Measurements from ENCODE around the gene NYAP2. TPM values are rescaled to one million over a fixed set of nuclear protein-coding genes. Genes with fewer than 3 reads are reported as not detected.

NYAP2 gene
- total and polyA plus RNA-seq, 10 of the 15 experiments (the other 5 are each of a cell fraction or from before 2014, with no cell fraction given) = 0.03 TPM; not detected in 9

DNA sequence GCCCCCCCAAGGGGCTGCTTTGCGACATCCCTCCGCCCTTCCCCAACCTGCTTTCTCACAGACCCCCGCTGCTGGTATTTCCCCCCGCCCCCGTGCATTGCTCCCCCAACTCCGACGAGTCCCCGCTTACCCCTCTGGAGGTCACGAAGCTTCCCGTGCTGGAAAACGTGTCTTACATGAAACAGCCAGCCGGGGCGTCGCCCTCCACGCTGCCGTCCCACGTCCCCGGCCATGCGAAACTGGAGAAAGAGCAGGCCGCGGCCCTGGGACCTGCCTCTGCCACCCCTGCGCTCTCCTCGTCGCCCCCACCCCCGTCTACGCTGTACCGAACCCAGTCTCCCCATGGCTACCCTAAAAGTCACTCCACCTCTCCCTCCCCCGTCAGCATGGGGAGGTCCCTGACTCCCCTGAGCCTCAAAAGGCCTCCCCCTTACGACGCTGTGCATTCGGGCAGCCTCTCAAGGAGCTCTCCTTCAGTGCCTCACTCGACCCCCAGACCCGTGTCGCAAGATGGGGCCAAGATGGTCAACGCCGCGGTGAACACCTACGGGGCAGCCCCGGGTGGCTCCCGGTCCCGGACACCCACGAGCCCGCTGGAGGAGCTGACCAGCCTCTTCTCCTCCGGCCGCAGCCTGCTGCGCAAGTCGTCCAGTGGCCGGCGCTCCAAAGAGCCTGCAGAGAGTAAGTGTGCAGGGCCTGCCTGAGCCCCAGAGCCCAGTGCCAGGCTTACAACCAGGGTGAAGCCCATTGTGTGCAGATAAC lies 183.0 kb downstream of the NYAP2 start:
- intact Hi-C loops (cut with micrococcal nuclease; ENCODE audit: unreplicated experiment) (no loop called here), in situ Hi-C loops (cut with MboI) (no loop called here)
- Histone ChIP-seq H3K27me3 (replicated peaks in 1 of 2; ENCODE audit: control insufficient read depth in 2 of 2, insufficient read depth in 2 of 2, low read length in 1 of 2) (no peaks in the 10 kb centered on the region), H3K79me2 (ENCODE audit: control insufficient read depth, insufficient read depth, low read length) (no peaks in the 10 kb centered on the region), H3K9ac (ENCODE audit: control insufficient read depth, insufficient read depth, low read length) (no peak overlapping the region), H3K27ac (ENCODE audit: control insufficient read depth, insufficient read depth) (no peak overlapping the region), H3K36me3 (ENCODE audit: control insufficient read depth in 2 of 2, insufficient read depth in 2 of 2, low read length in 1 of 2) (no peaks in the 10 kb centered on the region), H3K4me3 (no peak overlapping the region), H2AFZ (ENCODE audit: control insufficient read depth, low read depth, low read length) (no peak overlapping the region), H3K4me1 (ENCODE audit: control insufficient read depth, insufficient read depth, low read length) (no peaks in the 10 kb centered on the region), H4K20me1 (ENCODE audit: control insufficient read depth, insufficient read depth) (no peaks in the 10 kb centered on the region), H3K4me2 (ENCODE audit: control insufficient read depth, insufficient read depth) (no peak overlapping the region), H3K9me3 (replicated peaks; ENCODE audit: control insufficient read depth, insufficient read depth, low read length) (no peaks in the 10 kb centered on the region)
- FAIRE-seq (no peak), ATAC-seq (no peak), DNase-seq (ENCODE audit: low read depth, low spot score) (no peak)
- 57% methylated on average over 36 of the region's 49 CpGs for WGBS (ENCODE audit: insufficient coverage, insufficient replicate concordance, low lambda C conversion rate, missing lambda C conversion rate)
- CTCF ChIA-PET = interaction anchor here (1.0 kb wide), 1 partner anchor 7 kb away, joined by 3 read pairs; no protein-coding TSS in a partner anchor
- SMC1A ChIA-PET (ENCODE audit: uncharacterized antibody, unreplicated experiment) = no interaction called here
- RAD21 ChIA-PET (ENCODE audit: unreplicated experiment) = no interaction called here
- no TSS peak for BruUV-seq (replicated peaks)
- TF ChIP-seq, protein P1, sequence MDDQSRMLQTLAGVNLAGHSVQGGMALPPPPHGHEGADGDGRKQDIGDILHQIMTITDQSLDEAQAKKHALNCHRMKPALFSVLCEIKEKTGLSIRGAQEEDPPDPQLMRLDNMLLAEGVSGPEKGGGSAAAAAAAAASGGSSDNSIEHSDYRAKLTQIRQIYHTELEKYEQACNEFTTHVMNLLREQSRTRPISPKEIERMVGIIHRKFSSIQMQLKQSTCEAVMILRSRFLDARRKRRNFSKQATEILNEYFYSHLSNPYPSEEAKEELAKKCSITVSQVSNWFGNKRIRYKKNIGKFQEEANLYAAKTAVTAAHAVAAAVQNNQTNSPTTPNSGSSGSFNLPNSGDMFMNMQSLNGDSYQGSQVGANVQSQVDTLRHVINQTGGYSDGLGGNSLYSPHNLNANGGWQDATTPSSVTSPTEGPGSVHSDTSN (IDR thresholded peaks at IDR 0.05; ENCODE audit: insufficient replicate concordance, low read depth, low read length) = no peak
- TF ChIP-seq HDAC6 (IDR thresholded peaks at IDR 0.05; ENCODE audit: unreplicated experiment) = no peak
- TF ChIP-seq DPF2 (IDR thresholded peaks at IDR 0.05) = no peak
- TF ChIP-seq ESRRA (IDR thresholded peaks at IDR 0.05; ENCODE audit: low read length) = no peak
- TF ChIP-seq NR2C1 (IDR thresholded peaks at IDR 0.05) = no peak
- TF ChIP-seq, protein P2, sequence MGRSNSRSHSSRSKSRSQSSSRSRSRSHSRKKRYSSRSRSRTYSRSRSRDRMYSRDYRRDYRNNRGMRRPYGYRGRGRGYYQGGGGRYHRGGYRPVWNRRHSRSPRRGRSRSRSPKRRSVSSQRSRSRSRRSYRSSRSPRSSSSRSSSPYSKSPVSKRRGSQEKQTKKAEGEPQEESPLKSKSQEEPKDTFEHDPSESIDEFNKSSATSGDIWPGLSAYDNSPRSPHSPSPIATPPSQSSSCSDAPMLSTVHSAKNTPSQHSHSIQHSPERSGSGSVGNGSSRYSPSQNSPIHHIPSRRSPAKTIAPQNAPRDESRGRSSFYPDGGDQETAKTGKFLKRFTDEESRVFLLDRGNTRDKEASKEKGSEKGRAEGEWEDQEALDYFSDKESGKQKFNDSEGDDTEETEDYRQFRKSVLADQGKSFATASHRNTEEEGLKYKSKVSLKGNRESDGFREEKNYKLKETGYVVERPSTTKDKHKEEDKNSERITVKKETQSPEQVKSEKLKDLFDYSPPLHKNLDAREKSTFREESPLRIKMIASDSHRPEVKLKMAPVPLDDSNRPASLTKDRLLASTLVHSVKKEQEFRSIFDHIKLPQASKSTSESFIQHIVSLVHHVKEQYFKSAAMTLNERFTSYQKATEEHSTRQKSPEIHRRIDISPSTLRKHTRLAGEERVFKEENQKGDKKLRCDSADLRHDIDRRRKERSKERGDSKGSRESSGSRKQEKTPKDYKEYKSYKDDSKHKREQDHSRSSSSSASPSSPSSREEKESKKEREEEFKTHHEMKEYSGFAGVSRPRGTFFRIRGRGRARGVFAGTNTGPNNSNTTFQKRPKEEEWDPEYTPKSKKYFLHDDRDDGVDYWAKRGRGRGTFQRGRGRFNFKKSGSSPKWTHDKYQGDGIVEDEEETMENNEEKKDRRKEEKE (IDR thresholded peaks at IDR 0.05) = no peak
- no peak for TF ChIP-seq BRCA1 (IDR thresholded peaks at IDR 0.05; ENCODE audit: low read depth, low read length)
- no peak for TF ChIP-seq MEF2B (IDR thresholded peaks at IDR 0.05; ENCODE audit: partially characterized antibody, poor library complexity, severe bottlenecking)
- no peak for TF ChIP-seq PAX8 (IDR thresholded peaks at IDR 0.05)
- TF ChIP-seq, protein P3, sequence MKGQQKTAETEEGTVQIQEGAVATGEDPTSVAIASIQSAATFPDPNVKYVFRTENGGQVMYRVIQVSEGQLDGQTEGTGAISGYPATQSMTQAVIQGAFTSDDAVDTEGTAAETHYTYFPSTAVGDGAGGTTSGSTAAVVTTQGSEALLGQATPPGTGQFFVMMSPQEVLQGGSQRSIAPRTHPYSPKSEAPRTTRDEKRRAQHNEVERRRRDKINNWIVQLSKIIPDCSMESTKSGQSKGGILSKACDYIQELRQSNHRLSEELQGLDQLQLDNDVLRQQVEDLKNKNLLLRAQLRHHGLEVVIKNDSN (IDR thresholded peaks at IDR 0.05; ENCODE audit: borderline replicate concordance, extremely low read length, insufficient read depth, low read depth, low read length) = no peak
- TF ChIP-seq, protein P4, sequence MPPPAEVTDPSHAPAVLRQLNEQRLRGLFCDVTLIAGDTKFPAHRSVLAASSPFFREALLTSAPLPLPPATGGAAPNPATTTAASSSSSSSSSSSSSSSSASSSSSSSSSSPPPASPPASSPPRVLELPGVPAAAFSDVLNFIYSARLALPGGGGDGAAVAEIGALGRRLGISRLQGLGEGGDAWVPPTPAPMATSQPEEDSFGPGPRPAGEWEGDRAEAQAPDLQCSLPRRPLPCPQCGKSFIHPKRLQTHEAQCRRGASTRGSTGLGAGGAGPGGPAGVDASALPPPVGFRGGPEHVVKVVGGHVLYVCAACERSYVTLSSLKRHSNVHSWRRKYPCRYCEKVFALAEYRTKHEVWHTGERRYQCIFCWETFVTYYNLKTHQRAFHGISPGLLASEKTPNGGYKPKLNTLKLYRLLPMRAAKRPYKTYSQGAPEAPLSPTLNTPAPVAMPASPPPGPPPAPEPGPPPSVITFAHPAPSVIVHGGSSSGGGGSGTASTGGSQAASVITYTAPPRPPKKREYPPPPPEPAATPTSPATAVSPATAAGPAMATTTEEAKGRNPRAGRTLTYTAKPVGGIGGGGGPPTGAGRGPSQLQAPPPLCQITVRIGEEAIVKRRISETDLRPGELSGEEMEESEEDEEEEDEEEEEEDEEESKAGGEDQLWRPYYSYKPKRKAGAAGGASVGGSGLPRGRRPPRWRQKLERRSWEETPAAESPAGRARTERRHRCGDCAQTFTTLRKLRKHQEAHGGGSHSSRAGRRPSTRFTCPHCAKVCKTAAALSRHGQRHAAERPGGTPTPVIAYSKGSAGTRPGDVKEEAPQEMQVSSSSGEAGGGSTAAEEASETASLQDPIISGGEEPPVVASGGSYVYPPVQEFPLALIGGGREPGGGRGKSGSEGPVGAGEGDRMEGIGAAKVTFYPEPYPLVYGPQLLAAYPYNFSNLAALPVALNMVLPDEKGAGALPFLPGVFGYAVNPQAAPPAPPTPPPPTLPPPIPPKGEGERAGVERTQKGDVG (CRISPR knock-in tag; IDR thresholded peaks at IDR 0.05) = no peak
- TF ChIP-seq NFYB (IDR thresholded peaks at IDR 0.05; ENCODE audit: insufficient read depth, low read depth, low read length) = no peak
- POLR2A ChIA-PET = no interaction called here

Data from GM12878 (cell line).